Brain microvascular endothelial cell (primary cell): ENCODE results near the gene CYP39A1.

Experiments used
- DNase-seq: peaks from one replicate; pipeline ENCODE4 v3.0.0-alpha.2; 2020
- H3K27ac ChIP-seq: fragments of 250-450 bp; sonication (Bioruptor Pico); 2 replicates; pipeline ENCODE4 v1.5.1; 2020; ENCODE audit warnings: mild to moderate bottlenecking, moderate library complexity
- H3K27me3 ChIP-seq: fragments of 250-450 bp; sonication (Bioruptor Pico); replicated peaks from 2 replicates; pipeline ENCODE4 v1.5.1; 2020; ENCODE audit warnings: mild to moderate bottlenecking
- H3K36me3 ChIP-seq: fragments of 250-450 bp; sonication (Bioruptor Pico); replicated peaks from 2 replicates; pipeline ENCODE4 v1.5.1; 2020; ENCODE audit warnings: mild to moderate bottlenecking
- H3K4me3 ChIP-seq: 2 replicates; pipeline ENCODE4 v1.5.1; 2011; ENCODE audit warnings: low read depth, mild to moderate bottlenecking, control low read depth, low read length, moderate library complexity
- in situ Hi-C: cut with HindIII; loops from 2 replicates; pipeline ENCODE4 v1.10.0; 2017; ENCODE audit warnings: low sequenced_read_pairs, low pct_ligation_motif_present
- TF ChIP-seq, protein P1 (sequence below): IDR thresholded peaks from 2 replicates; pipeline ENCODE4 v1.5.1; 2011; ENCODE audit warnings: low read depth, mild to moderate bottlenecking, moderate library complexity, low read length, control low read depth, inconsistent platforms; ENCODE audit errors: missing control alignments

CYP39A1 gene

DNA sequence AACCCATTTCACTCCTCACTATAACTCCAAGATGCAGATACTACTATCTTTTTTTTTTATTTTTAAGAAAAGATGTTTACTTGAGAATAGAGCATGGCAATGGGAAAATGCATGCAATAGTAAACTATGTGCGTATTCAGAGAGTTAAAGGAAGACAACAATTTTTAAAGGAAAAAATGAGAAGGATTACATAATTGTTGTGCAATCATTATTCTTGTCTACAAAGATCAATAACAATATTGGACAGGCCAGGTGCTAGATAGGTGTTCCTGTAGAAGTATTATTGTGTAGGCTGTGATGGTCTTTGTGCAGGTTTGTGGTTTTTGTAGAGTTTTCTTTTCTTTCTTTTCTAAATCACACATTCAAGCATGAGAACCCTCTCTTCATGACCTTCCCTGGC is 20.6 kb downstream of the CYP39A1 start:
- Histone ChIP-seq H3K27me3 (no peaks in the 10 kb centered on the region), H3K4me3 (no peak overlapping the region), H3K27ac (no peak overlapping the region), H3K36me3 (no peaks in the 10 kb centered on the region)
- DNase-seq: no peak
- in situ Hi-C loops: no loop called here
- TF ChIP-seq, protein P1, sequence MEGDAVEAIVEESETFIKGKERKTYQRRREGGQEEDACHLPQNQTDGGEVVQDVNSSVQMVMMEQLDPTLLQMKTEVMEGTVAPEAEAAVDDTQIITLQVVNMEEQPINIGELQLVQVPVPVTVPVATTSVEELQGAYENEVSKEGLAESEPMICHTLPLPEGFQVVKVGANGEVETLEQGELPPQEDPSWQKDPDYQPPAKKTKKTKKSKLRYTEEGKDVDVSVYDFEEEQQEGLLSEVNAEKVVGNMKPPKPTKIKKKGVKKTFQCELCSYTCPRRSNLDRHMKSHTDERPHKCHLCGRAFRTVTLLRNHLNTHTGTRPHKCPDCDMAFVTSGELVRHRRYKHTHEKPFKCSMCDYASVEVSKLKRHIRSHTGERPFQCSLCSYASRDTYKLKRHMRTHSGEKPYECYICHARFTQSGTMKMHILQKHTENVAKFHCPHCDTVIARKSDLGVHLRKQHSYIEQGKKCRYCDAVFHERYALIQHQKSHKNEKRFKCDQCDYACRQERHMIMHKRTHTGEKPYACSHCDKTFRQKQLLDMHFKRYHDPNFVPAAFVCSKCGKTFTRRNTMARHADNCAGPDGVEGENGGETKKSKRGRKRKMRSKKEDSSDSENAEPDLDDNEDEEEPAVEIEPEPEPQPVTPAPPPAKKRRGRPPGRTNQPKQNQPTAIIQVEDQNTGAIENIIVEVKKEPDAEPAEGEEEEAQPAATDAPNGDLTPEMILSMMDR: no peak

DNA sequence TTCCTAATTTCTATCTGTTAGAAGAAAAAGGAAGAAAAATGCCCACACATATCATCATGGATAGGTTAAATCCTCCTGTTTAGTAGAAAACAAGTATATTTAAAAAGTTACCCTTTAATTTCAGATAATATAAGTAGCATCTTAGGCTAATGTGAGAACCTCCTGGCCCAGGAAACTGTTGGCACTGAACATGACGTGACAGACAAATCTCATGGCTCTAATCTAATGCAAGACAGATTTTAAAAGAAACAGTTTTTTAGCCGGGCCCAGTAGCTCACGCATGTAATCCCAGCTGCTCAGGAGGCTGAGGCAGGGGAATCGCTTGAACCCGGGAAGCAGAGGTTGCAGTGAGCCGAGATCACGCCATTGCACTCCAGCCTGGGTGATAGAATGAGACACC is 22.9 kb downstream of the CYP39A1 start:
- Histone ChIP-seq H3K27me3 (no peaks in the 10 kb centered on the region), H3K4me3 (no peak overlapping the region), H3K36me3 (no peaks in the 10 kb centered on the region), H3K27ac (no peak overlapping the region)
- TF ChIP-seq, protein P1: no peak
- in situ Hi-C loops: no loop called here
- DNase-seq: no peak

DNA sequence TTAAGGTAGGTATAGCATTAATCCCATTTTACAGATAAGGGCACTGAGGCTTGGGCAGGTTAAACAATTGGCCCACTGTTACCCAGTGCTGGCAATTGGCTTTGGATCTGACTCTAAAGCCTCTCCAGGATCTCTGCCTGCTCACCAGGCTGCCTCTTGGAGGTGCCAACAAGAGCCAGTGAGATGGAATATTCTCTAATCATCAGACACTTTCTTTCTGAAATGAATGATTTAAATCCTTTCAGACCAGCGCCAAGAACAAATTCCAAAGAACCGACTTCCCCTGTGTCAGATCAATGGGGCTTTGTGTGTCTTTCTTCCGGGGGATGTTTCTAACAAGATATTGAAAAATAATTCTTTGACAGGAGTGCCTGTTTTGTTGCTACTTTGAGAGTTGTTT is 23.6 kb downstream of the CYP39A1 start:
- H3K36me3 ChIP-seq: no peaks in the 10 kb centered on the region
- in situ Hi-C loops: no loop called here
- H3K27ac ChIP-seq: no peak overlapping the region
- H3K4me3 ChIP-seq: no peak overlapping the region
- no peaks in the 10 kb centered on the region for H3K27me3 ChIP-seq
- TF ChIP-seq, protein P1: no peak
- no peak for DNase-seq

GRCh38 chr6:46628498-46628897 is 24.1 kb downstream of the CYP39A1 start:
- H3K4me3 ChIP-seq: no peak overlapping the region
- no peaks in the 10 kb centered on the region for H3K36me3 ChIP-seq
- TF ChIP-seq, protein P1: no peak
- in situ Hi-C loops: no loop called here
- H3K27ac ChIP-seq: no peak overlapping the region
- no peak for DNase-seq
- no peaks in the 10 kb centered on the region for H3K27me3 ChIP-seq

DNA sequence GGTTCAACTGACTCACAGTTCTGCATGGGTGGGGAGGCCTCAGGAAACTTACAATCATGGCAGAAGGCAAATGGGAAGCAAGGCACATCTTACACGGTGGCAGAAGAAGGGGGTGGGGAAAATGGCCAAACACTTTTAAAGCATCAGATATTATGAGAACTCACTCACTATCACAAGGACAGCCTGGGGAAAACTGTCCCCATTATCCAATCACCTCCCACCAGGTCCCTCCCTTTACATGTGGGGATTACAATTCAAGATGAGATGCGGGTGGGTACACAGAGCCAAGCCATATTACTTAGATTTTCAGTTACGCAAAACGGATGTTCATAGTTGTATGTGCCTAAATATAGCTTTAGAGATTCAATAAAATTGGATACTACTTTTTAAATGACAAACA is 25.6 kb downstream of the CYP39A1 start:
- no peak overlapping the region for H3K27ac ChIP-seq
- DNase-seq: no peak
- in situ Hi-C loops: no loop called here
- H3K36me3 ChIP-seq: no peaks in the 10 kb centered on the region
- TF ChIP-seq, protein P1: no peak
- H3K27me3 ChIP-seq: no peaks in the 10 kb centered on the region
- H3K4me3 ChIP-seq: no peak overlapping the region

DNA sequence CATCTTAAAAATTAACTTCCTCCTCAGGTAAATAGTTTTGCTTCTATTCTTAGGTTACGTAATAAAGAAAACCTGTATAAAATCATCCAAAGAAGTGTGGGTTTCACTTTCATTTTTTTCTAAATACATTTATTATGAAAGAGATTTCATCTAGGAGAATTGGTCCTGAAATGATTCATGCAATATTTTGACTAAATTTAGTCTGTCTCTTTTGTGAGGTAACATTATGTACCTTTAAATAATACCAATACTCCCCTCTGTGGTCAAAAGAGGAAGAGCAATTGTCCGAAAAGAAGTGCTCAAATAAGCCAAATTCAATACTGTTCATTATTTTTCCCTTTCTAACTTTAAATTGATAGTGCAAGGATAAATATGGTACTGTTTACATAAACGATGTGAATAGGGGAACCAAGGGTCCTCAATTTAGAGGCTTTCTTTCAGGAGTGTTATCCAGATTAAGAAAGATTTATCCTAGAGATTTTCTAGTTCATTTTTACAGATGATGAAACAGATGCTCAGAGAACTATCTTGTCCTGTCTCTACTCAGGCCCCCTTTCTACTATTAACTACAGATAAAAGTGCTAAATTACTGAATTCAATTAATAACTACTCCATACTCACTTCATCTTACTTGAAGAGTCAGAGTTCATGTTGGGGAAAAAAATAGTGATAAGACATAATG is 26.2 kb downstream of the CYP39A1 start:
- Histone ChIP-seq H3K27me3 (no peaks in the 10 kb centered on the region), H3K27ac (no peak overlapping the region), H3K36me3 (no peaks in the 10 kb centered on the region), H3K4me3 (no peak overlapping the region)
- DNase-seq: peak; percentile 18
- in situ Hi-C loops: no loop called here
- TF ChIP-seq, protein P1: peak; percentile 55
